Thymus (tissue), 11 donors: ENCODE results near the gene CCNQ. TPM values are rescaled to one million over a fixed set of nuclear protein-coding genes. Genes with fewer than 3 reads are reported as not detected.

Experiments used
- DNase-seq, 9 donors: peaks; one replicate each; pipeline ENCODE4 v3.0.0-alpha.2; 2013; ENCODE audit warnings: low spot score in 9 of 9, low read depth in 6 of 9, missing footprints in 1 of 9
- H3K27ac ChIP-seq, 2 donors: one replicate each; pipeline ENCODE4 v1.5.1; 2013; ENCODE audit warnings: control low read depth in 1 of 2, low read depth in 1 of 2, low read length in 1 of 2, mild to moderate bottlenecking in 1 of 2, moderate library complexity in 1 of 2
- H3K27me3 ChIP-seq, 2 donors: one replicate each; pipeline ENCODE4 v1.5.1; 2013; ENCODE audit warnings: low read length in 1 of 2; ENCODE audit not compliant: control insufficient read depth in 2 of 2, insufficient read depth in 1 of 2
- H3K36me3 ChIP-seq, 2 donors: one replicate each; pipeline ENCODE4 v1.5.1; 2013; ENCODE audit warnings: low read length in 1 of 2, mild to moderate bottlenecking in 1 of 2, moderate library complexity in 1 of 2; ENCODE audit not compliant: control insufficient read depth in 2 of 2, insufficient read depth in 2 of 2
- H3K4me1 ChIP-seq, 2 donors: one replicate each; pipeline ENCODE4 v1.5.1; 2013; ENCODE audit warnings: low read length in 2 of 2; ENCODE audit not compliant: control insufficient read depth in 2 of 2, insufficient read depth in 2 of 2
- H3K4me3 ChIP-seq, 2 donors: one replicate each; pipeline ENCODE4 v1.5.1; 2013; ENCODE audit warnings: low read length in 2 of 2, control low read depth in 1 of 2, mild to moderate bottlenecking in 1 of 2
- H3K9me3 ChIP-seq, 2 donors: one replicate each; pipeline ENCODE4 v1.5.1; 2013; ENCODE audit warnings: low read length in 1 of 2, mild to moderate bottlenecking in 1 of 2; ENCODE audit not compliant: control insufficient read depth in 2 of 2, insufficient read depth in 1 of 2
- WGBS: extraction: QIAGEN DNeasy Blood & Tissue Kit; methylation state at CpG from one replicate; pipeline ENCODE4 v1.1.7; 2013; 5-methylcytosine and 5-hydroxymethylcytosine counted together
- polyA plus RNA-seq: library from polyadenylated mRNA; stranded (reverse); fragments of 200-250 nt; gene quantifications from one replicate; pipeline ENCODE4 v1.2.3, GENCODE V29; 2013
- total RNA-seq: library from RNA; stranded (reverse); fragments of 120-200 nt; gene quantifications from one replicate; pipeline ENCODE4 v1.2.4, GENCODE V29; 2013
- donor health status: healthy.

The CCNQ gene
- total and polyA plus RNA-seq, 2 donors: 21.1 to 28.4 TPM

DNA sequence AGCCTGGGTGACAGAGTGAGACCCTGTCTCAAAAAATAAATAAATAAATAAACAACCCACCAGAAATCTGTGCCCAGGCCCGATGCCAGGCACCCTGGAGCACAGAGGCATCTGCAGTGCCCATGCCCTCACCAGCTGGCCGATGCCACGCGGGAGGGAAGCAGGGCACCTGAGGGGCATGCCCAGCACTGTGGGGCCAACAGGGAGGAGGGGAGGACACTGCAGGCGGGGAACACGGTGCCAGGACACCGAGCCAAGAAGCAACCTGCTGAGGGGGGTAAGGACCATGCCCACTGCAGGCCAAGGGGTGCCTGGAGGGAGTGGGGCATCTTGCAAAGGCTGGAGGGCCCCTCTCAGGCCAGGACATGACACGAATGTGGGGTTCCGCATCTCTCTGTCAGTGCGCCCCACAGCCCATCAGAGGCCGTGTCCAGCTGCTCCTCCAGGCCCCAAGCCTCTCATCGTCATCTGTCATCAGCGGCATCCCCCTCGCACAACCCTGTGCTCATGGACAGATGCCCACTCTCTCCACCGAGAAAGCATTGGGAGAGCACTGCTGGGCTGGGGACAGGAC lies 34.8 kb upstream of the CCNQ start:
- H3K27me3 ChIP-seq: peaks cover 0 to 2% of the 10 kb centered on the region in 2 donors
- 90% methylated on average over 15 of the region's 15 CpGs for WGBS
- no peak overlapping the region for H3K4me3 ChIP-seq
- no peak overlapping the region for H3K27ac ChIP-seq
- peaks cover 0 to 3% of the 10 kb centered on the region in 2 donors for H3K9me3 ChIP-seq
- no peak for DNase-seq
- no peaks in the 10 kb centered on the region for H3K36me3 ChIP-seq
- peaks cover 0 to 16% of the 10 kb centered on the region in 2 donors for H3K4me1 ChIP-seq

DNA sequence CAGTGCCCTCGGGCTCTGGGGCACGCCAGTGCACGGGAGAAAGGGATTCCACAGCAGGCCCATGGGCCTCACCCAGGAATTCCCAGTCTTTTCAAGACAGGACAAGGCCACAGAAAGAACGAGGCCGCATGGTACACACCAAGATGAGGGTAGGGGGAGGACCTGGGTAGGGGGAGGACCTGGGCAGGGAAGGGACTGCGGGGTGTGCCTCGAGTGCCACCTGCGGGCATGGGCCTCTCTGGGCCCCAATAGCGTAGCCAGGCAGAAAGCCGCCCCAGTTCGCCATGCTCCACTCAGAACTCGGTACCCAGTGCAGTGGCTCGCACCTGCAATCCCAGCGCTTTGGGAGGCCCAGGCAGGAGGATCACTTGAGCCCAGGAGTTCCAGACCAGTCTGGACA lies 34.1 kb upstream of the CCNQ start:
- DNase-seq: no peak

DNA sequence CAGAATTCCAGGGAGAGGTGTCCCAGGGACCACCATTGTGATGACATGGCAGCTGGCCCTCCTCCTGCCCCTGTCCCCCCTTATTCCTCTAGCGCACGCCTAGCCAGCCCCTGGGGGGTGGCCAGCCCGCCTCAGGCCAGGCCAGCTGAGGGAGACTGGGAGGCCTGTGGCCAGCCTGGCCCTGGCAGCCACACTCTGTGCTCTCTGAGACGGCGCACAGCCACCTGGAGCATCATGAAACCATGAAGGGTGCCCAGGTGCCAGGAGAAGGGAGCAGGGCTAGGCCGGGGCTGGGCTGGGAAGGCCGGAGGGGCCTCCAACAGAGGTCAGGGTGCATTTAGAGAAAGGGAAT lies 33.6 kb upstream of the CCNQ start:
- Histone ChIP-seq H3K27ac (no peak overlapping the region), H3K4me3 (no peak overlapping the region), H3K9me3 (peaks cover 0 to 3% of the 10 kb centered on the region in 2 donors), H3K27me3 (peaks cover 0 to 2% of the 10 kb centered on the region in 2 donors), H3K36me3 (no peaks in the 10 kb centered on the region), H3K4me1 (peaks cover 0 to 5% of the 10 kb centered on the region in 2 donors)
- 81% methylated on average over 7 of the region's 7 CpGs for WGBS
- DNase-seq: no peak

More for the DNA sequence above, 34.1 kb upstream of the CCNQ start:
- Histone ChIP-seq H3K36me3 (no peaks in the 10 kb centered on the region), H3K4me1 (peaks cover 0 to 9% of the 10 kb centered on the region in 2 donors), H3K27ac (no peak overlapping the region), H3K9me3 (peaks cover 0 to 3% of the 10 kb centered on the region in 2 donors), H3K4me3 (no peak overlapping the region), H3K27me3 (peaks cover 0 to 2% of the 10 kb centered on the region in 2 donors)
- WGBS: 95% methylated on average over 14 of the region's 14 CpGs

DNA sequence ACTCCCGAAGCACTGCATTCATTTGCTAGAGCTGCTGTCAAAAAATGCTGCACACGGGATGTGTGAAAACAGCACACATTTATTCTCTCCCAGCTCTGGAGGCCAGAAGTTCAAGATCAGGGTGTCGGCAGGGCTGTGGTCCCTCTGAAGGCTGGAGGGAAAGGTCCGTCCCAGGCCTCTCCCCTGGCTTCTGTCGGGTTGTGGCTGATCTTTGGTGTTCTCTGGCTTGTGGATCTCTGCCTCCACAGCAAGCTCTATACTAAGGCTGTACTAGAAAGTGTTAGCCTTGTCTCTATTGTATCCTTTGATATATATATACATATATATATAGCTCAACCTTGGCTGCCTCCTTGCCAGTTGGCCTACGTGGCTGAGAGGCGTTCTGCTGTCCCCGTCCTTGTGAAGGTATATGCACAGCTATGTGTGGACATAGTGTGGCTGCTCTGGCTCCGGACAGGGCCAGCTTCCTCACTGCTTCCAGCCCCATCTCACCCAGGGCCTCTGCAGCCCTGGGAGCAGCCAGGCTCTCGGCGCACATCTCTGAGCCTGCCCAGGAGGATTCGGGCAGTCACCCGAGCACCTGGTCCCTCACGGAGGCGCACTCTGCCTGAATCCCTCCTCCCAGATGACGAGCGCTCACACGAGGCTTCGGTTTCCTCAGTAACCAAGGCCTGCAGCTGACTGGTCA lies 33.1 kb upstream of the CCNQ start:
- DNase-seq: no peak

DNA sequence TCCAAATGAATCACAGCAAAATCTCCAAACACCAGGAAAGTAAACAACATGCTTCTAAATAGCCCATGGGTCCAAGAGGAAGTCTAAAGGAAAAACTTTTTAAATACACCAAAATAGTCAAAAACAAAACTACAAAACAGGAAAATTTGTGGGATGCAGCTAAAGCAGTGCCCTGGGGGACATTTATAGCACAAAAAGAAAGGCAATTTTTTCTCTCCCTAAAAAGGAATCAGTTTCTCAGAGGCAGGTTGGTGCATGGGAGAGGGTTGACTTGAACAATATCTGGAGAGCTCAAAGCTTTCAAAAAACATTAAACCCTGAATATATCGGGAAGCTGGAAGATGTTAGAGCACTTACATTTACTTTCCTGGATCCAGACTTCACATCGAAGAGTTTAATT lies 32.4 kb upstream of the CCNQ start:
- Histone ChIP-seq H3K36me3 (no peaks in the 10 kb centered on the region), H3K9me3 (peaks cover 0 to 3% of the 10 kb centered on the region in 2 donors), H3K4me3 (no peak overlapping the region), H3K27ac (no peak overlapping the region), H3K27me3 (peaks cover 0 to 2% of the 10 kb centered on the region in 2 donors), H3K4me1 (no peaks in the 10 kb centered on the region)
- WGBS: 96% methylated on average over 2 of the region's 2 CpGs
- DNase-seq: no peak

More for the DNA sequence above, 33.1 kb upstream of the CCNQ start:
- WGBS: 97% methylated on average over 19 of the region's 19 CpGs
- H3K36me3 ChIP-seq: no peaks in the 10 kb centered on the region
- peaks cover 0 to 2% of the 10 kb centered on the region in 2 donors for H3K27me3 ChIP-seq
- H3K27ac ChIP-seq: no peak overlapping the region
- no peaks in the 10 kb centered on the region for H3K4me1 ChIP-seq
- peaks cover 0 to 3% of the 10 kb centered on the region in 2 donors for H3K9me3 ChIP-seq
- H3K4me3 ChIP-seq: no peak overlapping the region

GRCh38 chrX:153628665-153629064 lies 29.7 kb upstream of the CCNQ start:
- H3K4me1 ChIP-seq: no peaks in the 10 kb centered on the region
- 94% methylated on average over 12 of the region's 12 CpGs for WGBS
- no peaks in the 10 kb centered on the region for H3K36me3 ChIP-seq
- peaks cover 0 to 3% of the 10 kb centered on the region in 2 donors for H3K9me3 ChIP-seq
- no peak overlapping the region for H3K27ac ChIP-seq
- no peak for DNase-seq
- H3K4me3 ChIP-seq: no peak overlapping the region
- H3K27me3 ChIP-seq: peaks cover 0 to 2% of the 10 kb centered on the region in 2 donors

GRCh38 chrX:153628129-153628528 lies 29.2 kb upstream of the CCNQ start:
- Histone ChIP-seq H3K4me3 (no peak overlapping the region), H3K27ac (no peak overlapping the region), H3K27me3 (peaks cover 0 to 5% of the 10 kb centered on the region in 2 donors), H3K4me1 (no peaks in the 10 kb centered on the region), H3K9me3 (peaks cover 0 to 3% of the 10 kb centered on the region in 2 donors), H3K36me3 (no peaks in the 10 kb centered on the region)
- 93% methylated on average over 8 of the region's 8 CpGs for WGBS
- DNase-seq: no peak

DNA sequence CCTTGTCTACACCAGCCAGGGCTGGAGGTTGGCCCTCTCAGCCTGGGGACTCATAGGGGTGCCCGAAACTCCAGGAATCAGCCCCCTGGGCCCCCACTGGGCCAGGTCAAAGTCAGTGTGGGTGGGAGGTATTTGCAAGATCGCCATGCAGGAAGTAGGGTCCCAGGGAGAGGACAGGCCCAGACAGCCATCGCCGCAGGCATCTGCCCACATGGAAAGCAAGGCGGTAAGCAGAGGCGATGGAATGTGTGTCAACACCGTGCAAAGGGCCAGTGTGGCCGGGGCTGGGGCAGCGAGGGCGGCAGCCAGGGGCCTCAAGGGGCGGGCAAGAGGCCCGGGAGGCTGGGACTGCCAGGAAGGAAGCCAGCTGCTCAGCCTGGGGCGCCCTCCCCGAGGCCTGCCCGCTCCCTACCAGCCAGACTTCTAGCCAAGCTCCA lies 28.8 kb upstream of the CCNQ start:
- Histone ChIP-seq H3K27me3 (peaks cover 0 to 7% of the 10 kb centered on the region in 2 donors), H3K4me3 (no peak overlapping the region), H3K9me3 (peaks cover 0 to 3% of the 10 kb centered on the region in 2 donors), H3K36me3 (no peaks in the 10 kb centered on the region), H3K4me1 (no peaks in the 10 kb centered on the region), H3K27ac (no peak overlapping the region)
- 66% methylated on average over 15 of the region's 15 CpGs for WGBS
- DNase-seq: no peak

GRCh38 chrX:153626863-153627674 lies 28.1 kb upstream of the CCNQ start:
- H3K9me3 ChIP-seq: peaks cover 0 to 3% of the 10 kb centered on the region in 2 donors
- H3K4me3 ChIP-seq: no peak overlapping the region
- no peak overlapping the region for H3K27ac ChIP-seq
- H3K27me3 ChIP-seq: peaks cover 0 to 10% of the 10 kb centered on the region in 2 donors
- H3K36me3 ChIP-seq: no peaks in the 10 kb centered on the region
- no peak for DNase-seq
- 94% methylated on average over 35 of the region's 35 CpGs for WGBS
- no peaks in the 10 kb centered on the region for H3K4me1 ChIP-seq
